SK-N-SH (cell line): ENCODE data around the gene CLRN3.

Experiments
- CHD2 ChIP-seq: fragments of 150-350 bp; IDR thresholded peaks from 2 replicates; pipeline ENCODE4 v1.6.1; 2018; ENCODE audit warnings: low read length; ENCODE audit not compliant: partially characterized antibody
- CTCF ChIP-seq: fragments of 200-600 bp; sonication (generic); IDR thresholded peaks from 2 replicates; pipeline ENCODE4 v1.6.1; 2017; ENCODE audit warnings: antibody characterized with exemption, mild to moderate bottlenecking, moderate library complexity
- EP300 ChIP-seq, 2 experiments: IDR thresholded peaks; 2 replicates each; pipeline versions ENCODE4 v1.4.0 to v1.6.1; 2012; ENCODE audit warnings: borderline replicate concordance in 1 of 2, low read depth in 1 of 2, low read length in 1 of 2
- EZH2phosphoT487 ChIP-seq: fragments of 200-600 bp; sonication (generic); IDR thresholded peaks from 2 replicates; pipeline ENCODE4 v1.6.1; 2017; ENCODE audit warnings: low read depth, mixed run types, mild to moderate bottlenecking, antibody characterized with exemption, moderate library complexity, borderline replicate concordance
- JUND ChIP-seq: IDR thresholded peaks from 2 replicates; pipeline ENCODE4 v1.4.0; 2012
- USF1 ChIP-seq: IDR thresholded peaks from 2 replicates; pipeline ENCODE4 v1.4.0; 2012; ENCODE audit warnings: low read depth, borderline replicate concordance

- TF ChIP-seq CTCF = no peak
- TF ChIP-seq USF1 = no peak
- no peak for TF ChIP-seq JUND
- TF ChIP-seq EZH2phosphoT487 = no peak
- TF ChIP-seq EP300 (IDR thresholded peaks at IDR 0.05; ENCODE audit: borderline replicate concordance in 1 of 2, low read depth in 1 of 2, low read length in 1 of 2) = no peak
- no peak for TF ChIP-seq CHD2
Measured at GRCh38 chr10:127878475-127879055, 14.2 kb downstream of the CLRN3 start.
